HEK293T (cell line): Measurements from ENCODE around the gene CWH43.

Experiments used
- ARNT ChIP-seq: fragments of 450-650 bp; IDR thresholded peaks from 2 replicates; pipeline ENCODE4 v1.6.1; 2017; ENCODE audit warnings: mild to moderate bottlenecking
- BHLHE40 ChIP-seq: fragments of 450-650 bp; IDR thresholded peaks from 2 replicates; pipeline ENCODE4 v1.6.1; 2016; ENCODE audit warnings: mild to moderate bottlenecking, moderate library complexity, borderline replicate concordance
- ELF4 ChIP-seq: fragments of 450-650 bp; IDR thresholded peaks from 2 replicates; pipeline ENCODE4 v1.6.1; 2017; ENCODE audit warnings: antibody characterized with exemption
- FOXM1 ChIP-seq: fragments of 450-650 bp; IDR thresholded peaks from 2 replicates; pipeline ENCODE4 v1.6.1; 2017; ENCODE audit warnings: mild to moderate bottlenecking, borderline replicate concordance
- LEF1 ChIP-seq: fragments of 450-650 bp; IDR thresholded peaks from 2 replicates; pipeline ENCODE4 v1.6.1; 2017; ENCODE audit warnings: mild to moderate bottlenecking, borderline replicate concordance
- NFRKB ChIP-seq: fragments of 450-650 bp; IDR thresholded peaks from 2 replicates; pipeline ENCODE4 v1.6.1; 2016; ENCODE audit warnings: mild to moderate bottlenecking, moderate library complexity
- SP1 ChIP-seq: fragments of 450-650 bp; IDR thresholded peaks from 2 replicates; pipeline ENCODE4 v1.6.1; 2017
- TARDBP ChIP-seq: fragments of 450-650 bp; IDR thresholded peaks from 2 replicates; pipeline ENCODE4 v1.6.1; 2016
- ZNF384 ChIP-seq: fragments of 450-650 bp; IDR thresholded peaks from 2 replicates; pipeline ENCODE4 v1.6.1; 2016

GRCh38 chr4:48989461-48990203 is 3.6 kb downstream of the CWH43 start:
- TF ChIP-seq SP1 (no peak), TARDBP (no peak), NFRKB (no peak), BHLHE40 (no peak), ZNF384 (no peak), ELF4 (no peak), ARNT (no peak), FOXM1 (no peak), LEF1 (no peak)
